ENCODE results near the gene SIGLEC11.

GRCh38 chr19:49907745-49908446 lies 53.1 kb downstream of the SIGLEC11 start:
- TF ChIP-seq EZH2phosphoT487 (conservative IDR thresholded peaks at IDR 0.05; ENCODE audit: low read length), result no peak
- TF ChIP-seq, protein P1, sequence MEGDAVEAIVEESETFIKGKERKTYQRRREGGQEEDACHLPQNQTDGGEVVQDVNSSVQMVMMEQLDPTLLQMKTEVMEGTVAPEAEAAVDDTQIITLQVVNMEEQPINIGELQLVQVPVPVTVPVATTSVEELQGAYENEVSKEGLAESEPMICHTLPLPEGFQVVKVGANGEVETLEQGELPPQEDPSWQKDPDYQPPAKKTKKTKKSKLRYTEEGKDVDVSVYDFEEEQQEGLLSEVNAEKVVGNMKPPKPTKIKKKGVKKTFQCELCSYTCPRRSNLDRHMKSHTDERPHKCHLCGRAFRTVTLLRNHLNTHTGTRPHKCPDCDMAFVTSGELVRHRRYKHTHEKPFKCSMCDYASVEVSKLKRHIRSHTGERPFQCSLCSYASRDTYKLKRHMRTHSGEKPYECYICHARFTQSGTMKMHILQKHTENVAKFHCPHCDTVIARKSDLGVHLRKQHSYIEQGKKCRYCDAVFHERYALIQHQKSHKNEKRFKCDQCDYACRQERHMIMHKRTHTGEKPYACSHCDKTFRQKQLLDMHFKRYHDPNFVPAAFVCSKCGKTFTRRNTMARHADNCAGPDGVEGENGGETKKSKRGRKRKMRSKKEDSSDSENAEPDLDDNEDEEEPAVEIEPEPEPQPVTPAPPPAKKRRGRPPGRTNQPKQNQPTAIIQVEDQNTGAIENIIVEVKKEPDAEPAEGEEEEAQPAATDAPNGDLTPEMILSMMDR (IDR thresholded peaks at IDR 0.05; ENCODE audit: insufficient read depth, low read length, poor library complexity, severe bottlenecking), result no peak

All from SU-DHL-6 (cell line).